Testis (tissue), 3 donors: Measurements from ENCODE around the gene ENTREP3. TPM values are rescaled to one million over a fixed set of nuclear protein-coding genes. Genes with fewer than 3 reads are reported as not detected.

Experiments used
- DNase-seq: peaks from one replicate; pipeline ENCODE4 v3.0.0-alpha.2; 2019
- H3K27ac ChIP-seq, 2 donors: fragments of 200-600 bp; sonication (generic); one replicate each; pipeline ENCODE4 v1.5.1; 2019
- H3K27me3 ChIP-seq: fragments of 200-600 bp; sonication (generic); one replicate; pipeline ENCODE4 v1.5.1; 2019
- H3K36me3 ChIP-seq: fragments of 200-600 bp; sonication (generic); one replicate; pipeline ENCODE4 v1.5.1; 2017; ENCODE audit warnings: low read depth; ENCODE audit errors: missing control alignments
- H3K4me1 ChIP-seq: fragments of 200-600 bp; sonication (generic); one replicate; pipeline ENCODE4 v1.5.1; 2019
- H3K4me3 ChIP-seq, 2 donors: fragments of 200-600 bp; sonication (generic); one replicate each; pipeline ENCODE4 v1.5.1; 2017 to 2019
- H3K9me3 ChIP-seq: fragments of 200-600 bp; sonication (generic); one replicate; pipeline ENCODE4 v1.5.1; 2017
- CTCF ChIP-seq, 3 experiments: fragments of 450-650 bp in 2 of 3; fragments of 200-600 bp in 1 of 3; sonication (generic) in 1 of 3; IDR thresholded peaks; one replicate each; pipeline ENCODE4 v1.5.1; 2016 to 2019; ENCODE audit warnings: antibody characterized with exemption in 3 of 3, mild to moderate bottlenecking in 2 of 3, moderate library complexity in 1 of 3
- POLR2A ChIP-seq: fragments of 450-650 bp; IDR thresholded peaks from one replicate; pipeline ENCODE4 v1.6.1; 2017; ENCODE audit warnings: antibody characterized with exemption, mild to moderate bottlenecking, moderate library complexity
- WGBS, 2 donors: methylation state at CpG; one replicate each; pipeline ENCODE4 v1.1.5; 2018; 5-methylcytosine and 5-hydroxymethylcytosine counted together
- intact Hi-C: fragments of 100-400 bp; cut with DNase I; formaldehyde crosslinking; loops from one replicate; pipeline ENCODE4 v1.15.1; 2023; ENCODE audit warnings: low total_unique reads
- polyA plus RNA-seq: library from polyadenylated mRNA; stranded (reverse); fragments of 350-450 nt; fragmentation: Illumina TruSeq; extraction: RNeasy Lipid Tissue Mini Kit (QIAGEN cat#74804); gene quantifications from one replicate; pipeline ENCODE4 v1.2.3, GENCODE V29; 2014; ENCODE audit warnings: low read depth, low replicate concordance; ENCODE audit not compliant: insufficient read depth
- total RNA-seq, 2 donors: library from RNA; depleted of rRNA; stranded (reverse); fragments of >200 nt; gene quantifications; one replicate each; pipeline ENCODE4 v1.2.3, GENCODE V29; 2016

Gene ENTREP3
- total and polyA plus RNA-seq, 3 donors from 2014 or later: 14.3 to 27.9 (median 15.8) TPM

GRCh38 chr1:155206891-155207805 lies 48.1 kb downstream of the ENTREP3 start:
- DNase-seq: peak; percentile 86
- Histone ChIP-seq H3K27ac (peak overlapping the region; percentile 45 to 99), H3K27me3 (no peaks in the 10 kb centered on the region), H3K4me3 (peak overlapping the region in 1 of 2 donors; percentile 80), H3K4me1 (peaks cover 22% of the 10 kb centered on the region), H3K36me3 (no peaks in the 10 kb centered on the region), H3K9me3 (no peaks in the 10 kb centered on the region)
- peak; percentile 78 to 86 (median 81) for TF ChIP-seq CTCF (IDR thresholded peaks at IDR 0.05)
- no peak for TF ChIP-seq POLR2A
- intact Hi-C loops: no loop called here
- WGBS, 2 donors: 13 to 25% methylated on average over 11 to 13 of the region's 13 CpGs

GRCh38 chr1:155205969-155206593 lies 49.2 kb downstream of the ENTREP3 start:
- Histone ChIP-seq H3K27ac (no peak overlapping the region), H3K4me3 (no peak overlapping the region)
- intact Hi-C loops: no loop called here

GRCh38 chr1:155205035-155205434 lies 50.2 kb downstream of the ENTREP3 start:
- H3K4me1 ChIP-seq: peaks cover 22% of the 10 kb centered on the region
- H3K27ac ChIP-seq: no peak overlapping the region
- intact Hi-C loops: no loop called here
- WGBS, 2 donors: 90 to 95% methylated on average over 9 to 14 of the region's 14 CpGs
- no peaks in the 10 kb centered on the region for H3K36me3 ChIP-seq
- H3K9me3 ChIP-seq: no peaks in the 10 kb centered on the region
- H3K27me3 ChIP-seq: no peaks in the 10 kb centered on the region
- no peak overlapping the region for H3K4me3 ChIP-seq
- no peak for TF ChIP-seq CTCF (IDR thresholded peaks at IDR 0.05)
- no peak for TF ChIP-seq POLR2A
- DNase-seq: no peak

More at GRCh38 chr1:155205969-155206593, 49.2 kb downstream of the ENTREP3 start:
- no peak for DNase-seq
- TF ChIP-seq CTCF (IDR thresholded peaks at IDR 0.05) (no peak), POLR2A (no peak)
- no peaks in the 10 kb centered on the region for H3K36me3 ChIP-seq
- peaks cover 22% of the 10 kb centered on the region for H3K4me1 ChIP-seq
- no peaks in the 10 kb centered on the region for H3K9me3 ChIP-seq
- no peaks in the 10 kb centered on the region for H3K27me3 ChIP-seq
- WGBS, 2 donors: 77 to 82% methylated on average over 7 to 9 of the region's 9 CpGs

- H3K9me3 ChIP-seq: no peaks in the 10 kb centered on the region
- no peak overlapping the region for H3K27ac ChIP-seq
- 94 to 98% methylated on average over 15 to 19 of the region's 19 CpGs for WGBS, 2 donors
- H3K4me1 ChIP-seq: peaks cover 13% of the 10 kb centered on the region
- H3K27me3 ChIP-seq: no peaks in the 10 kb centered on the region
- H3K4me3 ChIP-seq: no peak overlapping the region
- TF ChIP-seq POLR2A (no peak), CTCF (IDR thresholded peaks at IDR 0.05) (no peak)
- no peak for DNase-seq
- intact Hi-C loops: no loop called here
- H3K36me3 ChIP-seq: no peaks in the 10 kb centered on the region
Observed at GRCh38 chr1:155202731-155203515, 52.4 kb downstream of the ENTREP3 start.
